Keratinocyte (primary cell): ENCODE data around the gene PRPSAP1. TPM values are rescaled to one million over a fixed set of nuclear protein-coding genes. Genes with fewer than 3 reads are reported as not detected.

Experiments
- DNase-seq: peaks from one replicate; pipeline ENCODE4 v3.0.0-alpha.2; 2011; ENCODE audit warnings: low read depth, missing footprints, low spot score
- FAIRE-seq: peaks from 2 replicates; lab custom pipeline; 2011; peaks lifted over from hg19 to GRCh38; lab: Jason Lieb, UNC
- H2AFZ ChIP-seq: 2 replicates; pipeline ENCODE4 v1.6.0; 2012; ENCODE audit warnings: low read length, control low read depth, inconsistent platforms; ENCODE audit not compliant: control insufficient read depth
- H3K27ac ChIP-seq: 2 replicates; pipeline ENCODE4 v1.5.1; 2011; ENCODE audit warnings: low read length; ENCODE audit not compliant: control insufficient read depth, insufficient read depth
- H3K27me3 ChIP-seq: 3 replicates; pipeline ENCODE4 v1.6.0; 2011; ENCODE audit warnings: low read length; ENCODE audit not compliant: control insufficient read depth, insufficient read depth; ENCODE audit errors: extremely low read depth
- H3K36me3 ChIP-seq, 2 experiments: 2 replicates in 1 of 2; 3 replicates in 1 of 2; pipeline ENCODE4 v1.5.1; 2011; ENCODE audit warnings: low read length in 2 of 2, mild to moderate bottlenecking in 1 of 2; ENCODE audit not compliant: control insufficient read depth in 2 of 2, insufficient read depth in 2 of 2; ENCODE audit errors: extremely low read depth in 1 of 2
- H3K4me1 ChIP-seq: 3 replicates; pipeline ENCODE4 v1.5.1; 2011; ENCODE audit warnings: low read length; ENCODE audit not compliant: control insufficient read depth, insufficient read depth; ENCODE audit errors: extremely low read depth
- H3K4me2 ChIP-seq: 3 replicates; pipeline ENCODE4 v1.6.0; 2011; ENCODE audit warnings: low read depth, low read length; ENCODE audit not compliant: control insufficient read depth, insufficient read depth; ENCODE audit errors: extremely low read depth
- H3K4me3 ChIP-seq, 3 experiments: fragments of 200-600 bp in 1 of 3; sonication (generic) in 1 of 3; 2 replicates in 2 of 3; 3 replicates in 1 of 3; pipeline ENCODE4 v1.5.1; 2011 to 2016; ENCODE audit warnings: low read length in 3 of 3, mild to moderate bottlenecking in 3 of 3, control low read depth in 2 of 3, inconsistent platforms in 1 of 3, low read depth in 1 of 3, mixed read lengths in 1 of 3, mixed run types in 1 of 3, moderate library complexity in 1 of 3; ENCODE audit not compliant: control insufficient read depth in 2 of 3, insufficient read depth in 2 of 3; ENCODE audit errors: extremely low read depth in 1 of 3
- H3K79me2 ChIP-seq: 2 replicates; pipeline ENCODE4 v1.6.0; 2012; ENCODE audit warnings: low read length; ENCODE audit not compliant: control insufficient read depth, insufficient read depth
- H3K9ac ChIP-seq: 3 replicates; pipeline ENCODE4 v1.6.0; 2011; ENCODE audit warnings: low read length; ENCODE audit not compliant: control insufficient read depth, insufficient read depth; ENCODE audit errors: extremely low read depth
- H3K9me1 ChIP-seq: 3 replicates; pipeline ENCODE4 v1.6.0; 2011; ENCODE audit warnings: low read length; ENCODE audit not compliant: control insufficient read depth, insufficient read depth; ENCODE audit errors: extremely low read depth
- H3K9me3 ChIP-seq: 2 replicates; pipeline ENCODE4 v1.5.1; 2012; ENCODE audit warnings: low read depth, low read length; ENCODE audit not compliant: control insufficient read depth
- H4K20me1 ChIP-seq: 3 replicates; pipeline ENCODE4 v1.6.0; 2011; ENCODE audit warnings: low read length; ENCODE audit not compliant: control insufficient read depth, insufficient read depth; ENCODE audit errors: extremely low read depth
- CTCF ChIP-seq, 3 experiments: IDR thresholded peaks in 1 of 3; conservative IDR thresholded peaks in 1 of 3; optimal IDR thresholded peaks in 1 of 3; 2 replicates in 2 of 3; 3 replicates in 1 of 3; pipeline versions ENCODE3 to v1.5.1; 2011; ENCODE audit warnings: low read length in 3 of 3, mild to moderate bottlenecking in 3 of 3, moderate library complexity in 2 of 3, control low read depth in 1 of 3, inconsistent platforms in 1 of 3; ENCODE audit not compliant: insufficient read depth in 2 of 3; ENCODE audit errors: extremely low read depth in 1 of 3
- EZH2 ChIP-seq: IDR thresholded peaks from one replicate; pipeline ENCODE4 v1.6.1; 2012; ENCODE audit warnings: inconsistent platforms, mild to moderate bottlenecking, low read length, moderate library complexity
- dilution Hi-C: fragments of 300-500 bp; cut with MboI; formaldehyde crosslinking; loops from one replicate; pipeline ENCODE4 v1.7.0; 2020; ENCODE audit warnings: low sequenced_read_pairs; ENCODE audit not compliant: extremely low pct_ligation_motif_present
- polyA plus RNA-seq, 5 experiments: library from polyadenylated mRNA; depleted of rRNA in 3 of 5; stranded (reverse) in 3 of 5; stranded (forward) in 1 of 5; unstranded in 1 of 5; fragments of >200 nt; gene quantifications; 1 replicate in 1 of 5; 2 replicates in 3 of 5; 3 replicates in 1 of 5; pipeline versions ENCODE4 v1.2.1 to v1.2.3, GENCODE V29; 2011 to 2012; ENCODE audit warnings: missing spikeins in 2 of 5, low read depth in 1 of 5, low replicate concordance in 1 of 5

The PRPSAP1 gene
- polyA plus RNA-seq, 1 donor (not counting 4 experiments of a cell fraction or from before 2014, with no cell fraction given), result 51.4 TPM

DNA sequence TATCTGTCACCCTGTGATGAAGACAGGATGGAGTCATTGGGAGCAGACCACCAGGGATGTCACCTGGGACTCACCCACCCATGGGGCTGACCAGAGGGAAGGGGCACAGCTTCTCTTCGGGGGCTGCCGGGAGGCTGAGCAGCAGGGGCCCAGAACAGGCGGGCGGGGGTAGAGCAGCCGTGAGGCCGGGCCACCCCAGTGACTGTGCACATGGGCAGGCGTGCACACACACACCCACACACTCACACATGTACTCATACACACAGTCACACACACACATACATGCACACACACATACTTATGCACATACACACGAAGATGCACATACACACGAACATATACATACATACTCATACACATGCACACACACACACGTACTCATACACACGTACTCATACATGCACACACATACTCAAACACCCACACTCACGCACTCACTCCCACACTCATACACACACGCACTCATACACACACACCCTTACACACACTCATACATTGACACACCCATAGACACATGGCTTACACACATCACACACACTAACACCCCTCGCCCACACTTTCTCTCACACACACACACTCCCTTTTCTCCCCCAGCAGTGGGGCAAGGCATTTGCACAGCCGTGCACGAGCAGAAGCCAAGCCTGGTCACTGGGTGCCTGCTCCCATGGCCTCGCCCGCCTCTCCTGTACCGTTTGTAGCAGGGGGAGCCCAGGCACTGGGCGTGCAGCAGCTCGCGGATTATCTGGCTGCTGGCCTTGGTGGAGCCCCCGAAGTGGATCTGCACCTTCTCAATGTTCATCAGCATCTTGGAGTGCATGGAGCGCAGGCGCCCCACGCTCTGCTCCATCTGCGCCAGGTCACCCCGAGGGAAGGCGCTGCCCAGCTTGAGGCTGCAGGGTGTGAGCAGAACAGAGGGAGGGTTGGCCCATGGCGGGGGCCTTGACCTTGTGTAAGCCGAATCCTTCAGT lies 76.1 kb downstream of the PRPSAP1 start:
- FAIRE-seq, result peak; percentile 9
- no peaks in the 10 kb centered on the region for H3K9me3 ChIP-seq

GRCh38 chr17:76276461-76277299 lies 77.0 kb downstream of the PRPSAP1 start:
- Histone ChIP-seq H3K9me3 (no peaks in the 10 kb centered on the region), H4K20me1 (no peaks in the 10 kb centered on the region), H3K4me2 (no peak overlapping the region), H3K27ac (no peak overlapping the region), H3K4me3 (no peak overlapping the region), H3K4me1 (peaks cover 6% of the 10 kb centered on the region), H3K9ac (no peak overlapping the region), H3K9me1 (no peaks in the 10 kb centered on the region), H3K27me3 (no peaks in the 10 kb centered on the region), H2AFZ (no peak overlapping the region), H3K36me3 (no peaks in the 10 kb centered on the region), H3K79me2 (no peaks in the 10 kb centered on the region)
- dilution Hi-C loops, result no loop called here
- FAIRE-seq (no peak), DNase-seq (no peak)
- TF ChIP-seq CTCF (optimal IDR thresholded peaks at IDR 0.05 in 1 of 3, IDR thresholded peaks at IDR 0.05 in 1 of 3, conservative IDR thresholded peaks at IDR 0.05 in 1 of 3; ENCODE audit: extremely low read depth in 1 of 3, insufficient read depth in 2 of 3, low read length in 3 of 3) (no peak), EZH2 (no peak)

More for the DNA sequence above, 76.1 kb downstream of the PRPSAP1 start:
- no peak overlapping the region for H2AFZ ChIP-seq
- H3K4me1 ChIP-seq, result no peaks in the 10 kb centered on the region
- no peak overlapping the region for H3K9ac ChIP-seq
- H3K27ac ChIP-seq, result no peak overlapping the region
- H3K27me3 ChIP-seq, result no peaks in the 10 kb centered on the region
- no peaks in the 10 kb centered on the region for H3K9me1 ChIP-seq
- no peaks in the 10 kb centered on the region for H3K79me2 ChIP-seq
- dilution Hi-C loops, result no loop called here
- H3K4me3 ChIP-seq, result no peak overlapping the region
- DNase-seq, result no peak
- H3K36me3 ChIP-seq, result no peaks in the 10 kb centered on the region
- no peak for TF ChIP-seq CTCF (optimal IDR thresholded peaks at IDR 0.05 in 1 of 3, IDR thresholded peaks at IDR 0.05 in 1 of 3, conservative IDR thresholded peaks at IDR 0.05 in 1 of 3; ENCODE audit: extremely low read depth in 1 of 3, insufficient read depth in 2 of 3, low read length in 3 of 3)
- TF ChIP-seq EZH2, result no peak
- H4K20me1 ChIP-seq, result no peaks in the 10 kb centered on the region
- no peak overlapping the region for H3K4me2 ChIP-seq
